SK-N-MC (cell line): ENCODE results near the gene KLF8.

Experiments
- EZH2 ChIP-seq: fragments of 200-600 bp; sonication (generic); IDR thresholded peaks from one replicate; pipeline ENCODE4 v1.6.1; 2017; ENCODE audit warnings: antibody characterized with exemption
- POLR2AphosphoS5 ChIP-seq: IDR thresholded peaks from 2 replicates; pipeline ENCODE4 v1.6.1; 2012; ENCODE audit warnings: mild to moderate bottlenecking, low read depth, low read length, borderline replicate concordance

DNA sequence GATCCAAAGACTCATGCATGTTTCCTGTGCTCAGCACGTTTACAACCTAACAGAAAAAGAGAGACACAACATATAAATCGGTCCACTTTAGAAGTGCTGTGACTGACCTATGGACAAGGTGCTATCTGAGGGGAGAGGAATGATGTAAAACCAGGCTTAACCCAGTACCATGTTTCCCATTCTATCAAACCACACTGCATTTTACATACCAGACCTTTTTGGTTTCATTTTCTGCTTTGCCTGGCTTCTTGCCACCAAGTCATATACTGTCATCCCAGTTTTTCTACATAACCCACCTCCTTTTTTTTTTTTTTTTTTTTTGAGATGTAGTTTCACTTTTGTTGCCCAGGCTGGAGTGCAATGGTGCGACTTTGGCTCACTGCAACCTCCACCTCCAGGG is 82.2 kb downstream of the KLF8 start:
- TF ChIP-seq POLR2AphosphoS5 = no peak
- TF ChIP-seq EZH2 = no peak
